Peyer's patch (tissue), 4 donors: ENCODE measurements around the gene ZNF677. TPM values are rescaled to one million over a fixed set of nuclear protein-coding genes. Genes with fewer than 3 reads are reported as not detected.
"Not testable (repeated sequence)": the region's sequence is repeated elsewhere in the genome, so short reads cannot be mapped to it uniquely, and the experiment has no call there.

ENCODE experiments used
- DNase-seq, 3 donors: peaks; one replicate each; pipeline ENCODE4 v3.0.0-alpha.2; 2017 to 2019
- H3K27ac ChIP-seq, 4 donors: fragments of 200-600 bp; sonication (generic); one replicate each; pipeline ENCODE4 v1.5.1; 2016 to 2019
- H3K27me3 ChIP-seq, 2 donors: fragments of 200-600 bp; sonication (generic); one replicate each; pipeline ENCODE4 v1.5.1; 2019
- H3K36me3 ChIP-seq, 3 donors: fragments of 200-600 bp; sonication (generic); one replicate each; pipeline ENCODE4 v1.5.1; 2016 to 2019
- H3K4me1 ChIP-seq, 4 donors: fragments of 200-600 bp; sonication (generic); one replicate each; pipeline ENCODE4 v1.5.1; 2016 to 2019
- H3K4me3 ChIP-seq, 4 donors: fragments of 200-600 bp; sonication (generic); 1 replicate in 3 of 4; 2 replicates in 1 of 4; pipeline ENCODE4 v1.5.1; 2016 to 2019; ENCODE audit warnings: mild to moderate bottlenecking in 1 of 4
- H3K9me3 ChIP-seq, 4 donors: fragments of 200-600 bp; sonication (generic); one replicate each; pipeline ENCODE4 v1.5.1; 2016 to 2019; ENCODE audit warnings: mild to moderate bottlenecking in 1 of 4
- CTCF ChIP-seq, 6 experiments: fragments of 450-650 bp in 4 of 6; fragments of 200-600 bp in 2 of 6; sonication (generic) in 1 of 6; IDR thresholded peaks; one replicate each; pipeline ENCODE4 v1.5.1; 2017 to 2019; ENCODE audit warnings: antibody characterized with exemption in 6 of 6, mild to moderate bottlenecking in 3 of 6, moderate library complexity in 1 of 6
- POLR2A ChIP-seq, 2 donors: fragments of 450-650 bp; IDR thresholded peaks; one replicate each; pipeline ENCODE4 v1.5.1; 2017; ENCODE audit warnings: antibody characterized with exemption in 2 of 2, mild to moderate bottlenecking in 2 of 2, moderate library complexity in 2 of 2
- total RNA-seq, 4 donors: library from RNA; depleted of rRNA; stranded (reverse); fragments of >200 nt; gene quantifications; one replicate each; pipeline ENCODE4 v1.1.0, GENCODE V29; 2016

ZNF677 gene
- 10 to 100 TPM in 2 of 4 donors, 1 to 10 TPM in 2; 2.8 to 13.2 (median 7.2) TPM for total RNA-seq

GRCh38 chr19:53254411-53255341 lies at the start of gene ZNF677:
TSS of gene ZNF677 (minus strand) at chr19:53254873. CDS start at chr19:53251550, 3,323 bp downstream.
- H3K36me3 ChIP-seq, result peaks cover 0 to 29% (median 0%) of the 10 kb centered on the region in 3 donors
- TF ChIP-seq POLR2A (IDR thresholded peaks at IDR 0.05) (no peak), CTCF (IDR thresholded peaks at IDR 0.05) (no peak)
- peak within 1 kb of the TSS in 3 of 4 donors; percentile 59 to 79 (median 60) for H3K27ac ChIP-seq
- H3K4me3 ChIP-seq, result peak within 1 kb of the TSS; percentile 48 to 68 (median 56)
- H3K4me1 ChIP-seq, result no peaks in the 10 kb centered on the region
- peaks cover 0 to 18% (median 6%) of the 10 kb centered on the region in 4 donors for H3K9me3 ChIP-seq
- peak; percentile 59 to 84 (median 84) for DNase-seq
- H3K27me3 ChIP-seq, result no peaks in the 10 kb centered on the region

- not testable (repeated sequence) for H3K9me3 ChIP-seq, H3K36me3 ChIP-seq, H3K4me1 ChIP-seq, H3K27me3 ChIP-seq, DNase-seq, H3K27ac ChIP-seq, H3K4me3 ChIP-seq
These were observed 46.7 kb upstream of the ZNF677 start for GRCh38 chr19:53301341-53301740.

- Histone ChIP-seq H3K36me3 (no peaks in the 10 kb centered on the region), H3K4me1 (no peaks in the 10 kb centered on the region), H3K27me3 (no peaks in the 10 kb centered on the region), H3K27ac (no peak overlapping the region), H3K9me3 (peaks cover 0 to 32% (median 5%) of the 10 kb centered on the region in 4 donors), H3K4me3 (no peak overlapping the region)
- TF ChIP-seq CTCF (IDR thresholded peaks at IDR 0.05) (no peak), POLR2A (IDR thresholded peaks at IDR 0.05) (no peak)
- DNase-seq, result no peak
These were observed 40.2 kb upstream of the ZNF677 start for GRCh38 chr19:53294786-53295441.

- peaks cover 0 to 32% (median 5%) of the 10 kb centered on the region in 4 donors for H3K9me3 ChIP-seq
These were observed 36.3 kb upstream of the ZNF677 start for GRCh38 chr19:53290758-53291549.

GRCh38 chr19:53285087-53285486 lies 30.4 kb upstream of the ZNF677 start:
- Histone ChIP-seq H3K36me3 (no peaks in the 10 kb centered on the region), H3K4me3 (no peak overlapping the region), H3K9me3 (no peaks in the 10 kb centered on the region), H3K4me1 (no peaks in the 10 kb centered on the region), H3K27me3 (no peaks in the 10 kb centered on the region), H3K27ac (no peak overlapping the region)
- TF ChIP-seq POLR2A (IDR thresholded peaks at IDR 0.05) (no peak), CTCF (IDR thresholded peaks at IDR 0.05) (no peak)
- DNase-seq, result no peak

More at GRCh38 chr19:53290758-53291549, 36.3 kb upstream of the ZNF677 start:
- TF ChIP-seq CTCF (IDR thresholded peaks at IDR 0.05) (no peak), POLR2A (IDR thresholded peaks at IDR 0.05) (no peak)
- H3K36me3 ChIP-seq, result no peaks in the 10 kb centered on the region
- no peaks in the 10 kb centered on the region for H3K27me3 ChIP-seq
- H3K4me1 ChIP-seq, result no peaks in the 10 kb centered on the region
- no peak overlapping the region for H3K27ac ChIP-seq
- H3K4me3 ChIP-seq, result no peak overlapping the region
- no peak for DNase-seq

GRCh38 chr19:53281947-53282346 lies 27.3 kb upstream of the ZNF677 start:
- not testable (repeated sequence) for H3K27me3 ChIP-seq, H3K36me3 ChIP-seq, DNase-seq, H3K4me3 ChIP-seq, H3K9me3 ChIP-seq, H3K27ac ChIP-seq, H3K4me1 ChIP-seq
